Keratinocyte (primary cell): ENCODE results near the gene DPF3. TPM values are rescaled to one million over a fixed set of nuclear protein-coding genes. Genes with fewer than 3 reads are reported as not detected.

Experiments
- DNase-seq: peaks from one replicate; pipeline ENCODE4 v3.0.0-alpha.2; 2011; ENCODE audit warnings: low read depth, missing footprints, low spot score
- FAIRE-seq: peaks from 2 replicates; lab custom pipeline; 2011; peaks lifted over from hg19 to GRCh38; lab: Jason Lieb, UNC
- H2AFZ ChIP-seq: 2 replicates; pipeline ENCODE4 v1.6.0; 2012; ENCODE audit warnings: low read length, control low read depth, inconsistent platforms; ENCODE audit not compliant: control insufficient read depth
- H3K27ac ChIP-seq: 2 replicates; pipeline ENCODE4 v1.5.1; 2011; ENCODE audit warnings: low read length; ENCODE audit not compliant: control insufficient read depth, insufficient read depth
- H3K27me3 ChIP-seq: 3 replicates; pipeline ENCODE4 v1.6.0; 2011; ENCODE audit warnings: low read length; ENCODE audit not compliant: control insufficient read depth, insufficient read depth; ENCODE audit errors: extremely low read depth
- H3K36me3 ChIP-seq, 2 experiments: 2 replicates in 1 of 2; 3 replicates in 1 of 2; pipeline ENCODE4 v1.5.1; 2011; ENCODE audit warnings: low read length in 2 of 2, mild to moderate bottlenecking in 1 of 2; ENCODE audit not compliant: control insufficient read depth in 2 of 2, insufficient read depth in 2 of 2; ENCODE audit errors: extremely low read depth in 1 of 2
- H3K4me1 ChIP-seq: 3 replicates; pipeline ENCODE4 v1.5.1; 2011; ENCODE audit warnings: low read length; ENCODE audit not compliant: control insufficient read depth, insufficient read depth; ENCODE audit errors: extremely low read depth
- H3K4me2 ChIP-seq: 3 replicates; pipeline ENCODE4 v1.6.0; 2011; ENCODE audit warnings: low read depth, low read length; ENCODE audit not compliant: control insufficient read depth, insufficient read depth; ENCODE audit errors: extremely low read depth
- H3K4me3 ChIP-seq, 3 experiments: fragments of 200-600 bp in 1 of 3; sonication (generic) in 1 of 3; 2 replicates in 2 of 3; 3 replicates in 1 of 3; pipeline ENCODE4 v1.5.1; 2011 to 2016; ENCODE audit warnings: low read length in 3 of 3, mild to moderate bottlenecking in 3 of 3, control low read depth in 2 of 3, inconsistent platforms in 1 of 3, low read depth in 1 of 3, mixed read lengths in 1 of 3, mixed run types in 1 of 3, moderate library complexity in 1 of 3; ENCODE audit not compliant: control insufficient read depth in 2 of 3, insufficient read depth in 2 of 3; ENCODE audit errors: extremely low read depth in 1 of 3
- H3K79me2 ChIP-seq: 2 replicates; pipeline ENCODE4 v1.6.0; 2012; ENCODE audit warnings: low read length; ENCODE audit not compliant: control insufficient read depth, insufficient read depth
- H3K9ac ChIP-seq: 3 replicates; pipeline ENCODE4 v1.6.0; 2011; ENCODE audit warnings: low read length; ENCODE audit not compliant: control insufficient read depth, insufficient read depth; ENCODE audit errors: extremely low read depth
- H3K9me1 ChIP-seq: 3 replicates; pipeline ENCODE4 v1.6.0; 2011; ENCODE audit warnings: low read length; ENCODE audit not compliant: control insufficient read depth, insufficient read depth; ENCODE audit errors: extremely low read depth
- H3K9me3 ChIP-seq: 2 replicates; pipeline ENCODE4 v1.5.1; 2012; ENCODE audit warnings: low read depth, low read length; ENCODE audit not compliant: control insufficient read depth
- H4K20me1 ChIP-seq: 3 replicates; pipeline ENCODE4 v1.6.0; 2011; ENCODE audit warnings: low read length; ENCODE audit not compliant: control insufficient read depth, insufficient read depth; ENCODE audit errors: extremely low read depth
- EZH2 ChIP-seq: IDR thresholded peaks from one replicate; pipeline ENCODE4 v1.6.1; 2012; ENCODE audit warnings: inconsistent platforms, mild to moderate bottlenecking, low read length, moderate library complexity
- dilution Hi-C: fragments of 300-500 bp; cut with MboI; formaldehyde crosslinking; loops from one replicate; pipeline ENCODE4 v1.7.0; 2020; ENCODE audit warnings: low sequenced_read_pairs; ENCODE audit not compliant: extremely low pct_ligation_motif_present
- polyA plus RNA-seq, 5 experiments: library from polyadenylated mRNA; depleted of rRNA in 3 of 5; stranded (reverse) in 3 of 5; stranded (forward) in 1 of 5; unstranded in 1 of 5; fragments of >200 nt; gene quantifications; 1 replicate in 1 of 5; 2 replicates in 3 of 5; 3 replicates in 1 of 5; pipeline versions ENCODE4 v1.2.1 to v1.2.3, GENCODE V29; 2011 to 2012; ENCODE audit warnings: missing spikeins in 2 of 5, low read depth in 1 of 5, low replicate concordance in 1 of 5
- TF ChIP-seq, protein P1 (sequence below), 3 experiments: IDR thresholded peaks in 1 of 3; conservative IDR thresholded peaks in 1 of 3; optimal IDR thresholded peaks in 1 of 3; 2 replicates in 2 of 3; 3 replicates in 1 of 3; pipeline versions ENCODE3 to v1.5.1; 2011; ENCODE audit warnings: low read length in 3 of 3, mild to moderate bottlenecking in 3 of 3, moderate library complexity in 2 of 3, control low read depth in 1 of 3, inconsistent platforms in 1 of 3; ENCODE audit not compliant: insufficient read depth in 2 of 3; ENCODE audit errors: extremely low read depth in 1 of 3

DPF3 gene
- polyA plus RNA-seq, 1 donor (not counting 4 experiments of a cell fraction or from before 2014, with no cell fraction given): 1.1 TPM

GRCh38 chr14:72589652-72590051 lies 304.2 kb downstream of the DPF3 start:
- Histone ChIP-seq H2AFZ (no peak overlapping the region), H3K4me1 (no peaks in the 10 kb centered on the region), H3K9me1 (no peaks in the 10 kb centered on the region), H3K27ac (no peak overlapping the region), H3K9ac (no peak overlapping the region), H3K4me3 (no peak overlapping the region), H3K36me3 (no peaks in the 10 kb centered on the region), H3K79me2 (no peaks in the 10 kb centered on the region), H3K4me2 (no peak overlapping the region), H3K27me3 (peaks cover 5% of the 10 kb centered on the region), H4K20me1 (no peaks in the 10 kb centered on the region), H3K9me3 (no peaks in the 10 kb centered on the region)
- FAIRE-seq: no peak
- TF ChIP-seq EZH2: no peak
- TF ChIP-seq, protein P1, sequence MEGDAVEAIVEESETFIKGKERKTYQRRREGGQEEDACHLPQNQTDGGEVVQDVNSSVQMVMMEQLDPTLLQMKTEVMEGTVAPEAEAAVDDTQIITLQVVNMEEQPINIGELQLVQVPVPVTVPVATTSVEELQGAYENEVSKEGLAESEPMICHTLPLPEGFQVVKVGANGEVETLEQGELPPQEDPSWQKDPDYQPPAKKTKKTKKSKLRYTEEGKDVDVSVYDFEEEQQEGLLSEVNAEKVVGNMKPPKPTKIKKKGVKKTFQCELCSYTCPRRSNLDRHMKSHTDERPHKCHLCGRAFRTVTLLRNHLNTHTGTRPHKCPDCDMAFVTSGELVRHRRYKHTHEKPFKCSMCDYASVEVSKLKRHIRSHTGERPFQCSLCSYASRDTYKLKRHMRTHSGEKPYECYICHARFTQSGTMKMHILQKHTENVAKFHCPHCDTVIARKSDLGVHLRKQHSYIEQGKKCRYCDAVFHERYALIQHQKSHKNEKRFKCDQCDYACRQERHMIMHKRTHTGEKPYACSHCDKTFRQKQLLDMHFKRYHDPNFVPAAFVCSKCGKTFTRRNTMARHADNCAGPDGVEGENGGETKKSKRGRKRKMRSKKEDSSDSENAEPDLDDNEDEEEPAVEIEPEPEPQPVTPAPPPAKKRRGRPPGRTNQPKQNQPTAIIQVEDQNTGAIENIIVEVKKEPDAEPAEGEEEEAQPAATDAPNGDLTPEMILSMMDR (optimal IDR thresholded peaks at IDR 0.05 in 1 of 3, IDR thresholded peaks at IDR 0.05 in 1 of 3, conservative IDR thresholded peaks at IDR 0.05 in 1 of 3; ENCODE audit: extremely low read depth in 1 of 3, insufficient read depth in 2 of 3, low read length in 3 of 3): no peak
- no peak for DNase-seq
- dilution Hi-C loops: no loop called here

DNA sequence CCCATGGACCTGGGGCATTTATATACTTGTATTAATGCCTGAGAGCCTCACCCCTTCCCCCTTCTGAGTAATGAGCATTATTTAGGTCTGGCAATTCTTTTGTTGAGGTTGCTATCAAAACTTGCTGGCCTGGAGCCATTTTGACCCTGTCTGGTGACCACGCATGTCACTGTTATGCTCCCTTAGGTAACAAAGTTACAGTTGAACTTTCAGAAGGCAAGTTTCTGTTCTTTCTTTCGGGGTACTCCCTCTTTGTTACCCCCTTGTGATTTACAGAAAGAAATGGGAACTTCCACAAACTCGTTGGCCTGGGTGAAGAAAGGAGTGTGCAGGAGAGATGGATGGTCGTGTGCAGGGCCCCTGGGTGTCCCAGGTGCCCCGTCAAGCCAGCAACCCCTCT lies 305.4 kb downstream of the DPF3 start:
- dilution Hi-C loops: no loop called here
- no peak overlapping the region for H3K27ac ChIP-seq
- no peak overlapping the region for H3K4me3 ChIP-seq
- H3K9ac ChIP-seq: no peak overlapping the region
- no peak overlapping the region for H2AFZ ChIP-seq
- no peaks in the 10 kb centered on the region for H3K79me2 ChIP-seq
- DNase-seq (no peak), FAIRE-seq (no peak)
- no peaks in the 10 kb centered on the region for H3K9me1 ChIP-seq
- no peaks in the 10 kb centered on the region for H3K36me3 ChIP-seq
- H3K4me1 ChIP-seq: no peaks in the 10 kb centered on the region
- H4K20me1 ChIP-seq: no peaks in the 10 kb centered on the region
- peaks cover 5% of the 10 kb centered on the region for H3K27me3 ChIP-seq
- no peak for TF ChIP-seq EZH2
- TF ChIP-seq, protein P1 (optimal IDR thresholded peaks at IDR 0.05 in 1 of 3, IDR thresholded peaks at IDR 0.05 in 1 of 3, conservative IDR thresholded peaks at IDR 0.05 in 1 of 3; ENCODE audit: extremely low read depth in 1 of 3, insufficient read depth in 2 of 3, low read length in 3 of 3): no peak
- no peaks in the 10 kb centered on the region for H3K9me3 ChIP-seq
- H3K4me2 ChIP-seq: no peak overlapping the region
